Measurements from ENCODE around the gene DUSP22.

GRCh38 chr6:316753-317038 is 24.4 kb downstream of the DUSP22 start:
- TF ChIP-seq CTCF (IDR thresholded peaks at IDR 0.05; ENCODE audit: poor library complexity) (no peak), EZH2 (IDR thresholded peaks at IDR 0.05; ENCODE audit: borderline replicate concordance) (no peak), EZH2phosphoT487 (IDR thresholded peaks at IDR 0.05; ENCODE audit: low read depth, severe bottlenecking, unreplicated experiment) (no peak)

Measured in hepatocyte (in vitro differentiated cells).